Ovary (tissue), 3 donors: ENCODE data around the gene RPL27A.

ENCODE experiments used
- CTCF ChIP-seq, 3 donors: fragments of 450-650 bp in 2 of 3; fragments of 200-600 bp in 1 of 3; IDR thresholded peaks; one replicate each; pipeline versions ENCODE4 v1.5.1 to v1.8.0; 2016 to 2022; ENCODE audit warnings: antibody characterized with exemption in 3 of 3, mild to moderate bottlenecking in 1 of 3
- EP300 ChIP-seq: sonication (generic); formaldehyde crosslinking; IDR thresholded peaks from one replicate; pipeline ENCODE4 v1.6.1; 2017; ENCODE audit warnings: antibody characterized with exemption
- donor health status: DM: no; HTN: no; CAD: no.

- TF ChIP-seq EP300 (no peak), CTCF (IDR thresholded peaks at IDR 0.05) (no peak)
Measured at GRCh38 chr11:8684600-8685290, 2.2 kb downstream of the RPL27A start.
